GM12875 (cell line): ENCODE results near the gene MRPS30.

Source experiments
- H3K4me3 ChIP-seq: one replicate; pipeline ENCODE4 v1.5.1; 2011; ENCODE audit warnings: low read depth, low read length, control low read depth
- CTCF ChIP-seq: IDR thresholded peaks from 2 replicates; pipeline ENCODE4 v1.5.1; 2011; ENCODE audit warnings: low read depth, mild to moderate bottlenecking, control low read depth, inconsistent platforms, low read length, moderate library complexity, borderline replicate concordance; ENCODE audit not compliant: insufficient read depth

MRPS30 gene

GRCh38 chr5:44827681-44828080 lies 18.9 kb downstream of the MRPS30 start:
- no peak for TF ChIP-seq CTCF
- H3K4me3 ChIP-seq, result no peak overlapping the region

GRCh38 chr5:44828719-44829118 lies 20.0 kb downstream of the MRPS30 start:
- TF ChIP-seq CTCF, result no peak
- H3K4me3 ChIP-seq, result no peak overlapping the region

GRCh38 chr5:44830951-44831350 lies 22.2 kb downstream of the MRPS30 start:
- H3K4me3 ChIP-seq, result no peak overlapping the region
- no peak for TF ChIP-seq CTCF

GRCh38 chr5:44833249-44833648 lies 24.5 kb downstream of the MRPS30 start:
- TF ChIP-seq CTCF, result no peak
- H3K4me3 ChIP-seq, result no peak overlapping the region

GRCh38 chr5:44835693-44836092 lies 26.9 kb downstream of the MRPS30 start:
- no peak for TF ChIP-seq CTCF
- H3K4me3 ChIP-seq, result no peak overlapping the region

- H3K4me3 ChIP-seq, result no peak overlapping the region
- no peak for TF ChIP-seq CTCF
Measured at GRCh38 chr5:44839018-44839681, 30.4 kb downstream of the MRPS30 start.

GRCh38 chr5:44842496-44843282 lies 33.9 kb downstream of the MRPS30 start:
- no peak overlapping the region for H3K4me3 ChIP-seq
- no peak for TF ChIP-seq CTCF
